Measurements from ENCODE around the gene FAM234B. TPM values are rescaled to one million over a fixed set of nuclear protein-coding genes. Genes with fewer than 3 reads are reported as not detected.

Gene FAM234B
- total and polyA plus RNA-seq, 2 experiments from 2014 or later = 0.66 to 4.1 TPM

- no peaks in the 10 kb centered on the region for H3K79me2 ChIP-seq
- TF ChIP-seq EZH2phosphoT487 (IDR thresholded peaks at IDR 0.05; ENCODE audit: low read depth, severe bottlenecking, unreplicated experiment) (no peak), CTCF (IDR thresholded peaks at IDR 0.05; ENCODE audit: poor library complexity) (no peak), EZH2 (IDR thresholded peaks at IDR 0.05; ENCODE audit: borderline replicate concordance) (no peak)
- WGBS (ENCODE audit: low lambda C conversion rate, missing lambda C conversion rate) = 89% methylated on average over 7 of the region's 7 CpGs
These were observed 36.5 kb upstream of the FAM234B start for GRCh38 chr12:13007496-13008233.

GRCh38 chr12:13008741-13009380, 35.3 kb upstream of the FAM234B start:
- H2AFZ ChIP-seq = no peak overlapping the region
- no peak overlapping the region for H3K27ac ChIP-seq
- H3K4me2 ChIP-seq = no peak overlapping the region
- no peak overlapping the region for H3K4me3 ChIP-seq
- no peaks in the 10 kb centered on the region for H3K4me1 ChIP-seq (ENCODE audit: insufficient read depth)
- 85% methylated on average over 5 of the region's 5 CpGs for WGBS (ENCODE audit: low lambda C conversion rate, missing lambda C conversion rate)
- no peak for DNase-seq (ENCODE audit: low spot score)
- H3K36me3 ChIP-seq (replicated peaks; ENCODE audit: insufficient read depth, low read depth) = no peaks in the 10 kb centered on the region
- no peaks in the 10 kb centered on the region for H3K27me3 ChIP-seq
- no peaks in the 10 kb centered on the region for H3K9me2 ChIP-seq (replicated peaks; ENCODE audit: insufficient read depth)
- no peaks in the 10 kb centered on the region for H4K20me1 ChIP-seq (ENCODE audit: insufficient read depth, poor library complexity, severe bottlenecking)
- H3K9me3 ChIP-seq (ENCODE audit: low read depth) = no peaks in the 10 kb centered on the region
- no peak for TF ChIP-seq EZH2phosphoT487 (IDR thresholded peaks at IDR 0.05; ENCODE audit: low read depth, severe bottlenecking, unreplicated experiment)
- TF ChIP-seq EZH2 (IDR thresholded peaks at IDR 0.05; ENCODE audit: borderline replicate concordance) = no peak
- no peak for TF ChIP-seq CTCF (IDR thresholded peaks at IDR 0.05; ENCODE audit: poor library complexity)
- H3K79me2 ChIP-seq = no peaks in the 10 kb centered on the region

More at GRCh38 chr12:13007496-13008233, 36.5 kb upstream of the FAM234B start:
- Histone ChIP-seq H3K4me3 (no peak overlapping the region), H3K9me2 (replicated peaks; ENCODE audit: insufficient read depth) (no peaks in the 10 kb centered on the region), H3K27me3 (no peaks in the 10 kb centered on the region), H3K4me2 (no peak overlapping the region), H3K27ac (no peak overlapping the region), H4K20me1 (ENCODE audit: insufficient read depth, poor library complexity, severe bottlenecking) (no peaks in the 10 kb centered on the region), H3K36me3 (replicated peaks; ENCODE audit: insufficient read depth, low read depth) (no peaks in the 10 kb centered on the region), H2AFZ (no peak overlapping the region), H3K4me1 (ENCODE audit: insufficient read depth) (no peaks in the 10 kb centered on the region), H3K9me3 (ENCODE audit: low read depth) (no peaks in the 10 kb centered on the region)
- DNase-seq (ENCODE audit: low spot score) = no peak

GRCh38 chr12:13011098-13011497, 33.1 kb upstream of the FAM234B start:
- no peak overlapping the region for H2AFZ ChIP-seq
- no peaks in the 10 kb centered on the region for H3K79me2 ChIP-seq
- no peaks in the 10 kb centered on the region for H3K9me3 ChIP-seq (ENCODE audit: low read depth)
- H3K9me2 ChIP-seq (replicated peaks; ENCODE audit: insufficient read depth) = no peaks in the 10 kb centered on the region
- H3K4me1 ChIP-seq (ENCODE audit: insufficient read depth) = no peaks in the 10 kb centered on the region
- H3K27me3 ChIP-seq = no peaks in the 10 kb centered on the region
- no peaks in the 10 kb centered on the region for H4K20me1 ChIP-seq (ENCODE audit: insufficient read depth, poor library complexity, severe bottlenecking)
- TF ChIP-seq CTCF (IDR thresholded peaks at IDR 0.05; ENCODE audit: poor library complexity) (no peak), EZH2 (IDR thresholded peaks at IDR 0.05; ENCODE audit: borderline replicate concordance) (no peak), EZH2phosphoT487 (IDR thresholded peaks at IDR 0.05; ENCODE audit: low read depth, severe bottlenecking, unreplicated experiment) (no peak)
- H3K4me2 ChIP-seq = no peak overlapping the region
- 90% methylated on average over 6 of the region's 6 CpGs for WGBS (ENCODE audit: low lambda C conversion rate, missing lambda C conversion rate)
- H3K36me3 ChIP-seq (replicated peaks; ENCODE audit: insufficient read depth, low read depth) = no peaks in the 10 kb centered on the region
- H3K4me3 ChIP-seq = no peak overlapping the region
- DNase-seq (ENCODE audit: low spot score) = no peak
- H3K27ac ChIP-seq = no peak overlapping the region
